SK-N-SH treated with all-trans-retinoic acid at 6 μM for 48 hours (cell line): ENCODE data around the gene DAGLA.

Experiments
- ATAC-seq: fragments of 200-7000 bp; cut with Tn5 transposase; 3 replicates; pipeline ENCODE4 v1.9.1; 2020; ENCODE audit warnings: mild to moderate bottlenecking, moderate library complexity
- ARNTL ChIP-seq: fragments of 450-650 bp; formaldehyde crosslinking; IDR thresholded peaks from 2 replicates; pipeline ENCODE4 v1.5.0; 2020; ENCODE audit warnings: low read depth, mild to moderate bottlenecking, moderate library complexity, borderline replicate concordance
- BACH2 ChIP-seq: fragments of 250-450 bp; sonication (Bioruptor Pico); IDR thresholded peaks from 2 replicates; pipeline ENCODE4 v1.9.0; 2021; ENCODE audit warnings: mild to moderate bottlenecking, borderline replicate concordance
- GLIS3 ChIP-seq: fragments of 250-450 bp; sonication (Bioruptor Pico); IDR thresholded peaks from 2 replicates; pipeline ENCODE4 v1.5.0; 2020; ENCODE audit warnings: mild to moderate bottlenecking, moderate library complexity
- ISL1 ChIP-seq: fragments of 250-450 bp; sonication (Bioruptor Pico); IDR thresholded peaks from 2 replicates; pipeline ENCODE4 v2.1.2; 2022; ENCODE audit warnings: mild to moderate bottlenecking, moderate library complexity
- PPARA ChIP-seq: fragments of 250-450 bp; sonication (Bioruptor Pico); IDR thresholded peaks from 2 replicates; pipeline ENCODE4 v1.5.0; 2020; ENCODE audit warnings: mild to moderate bottlenecking, borderline replicate concordance
- SNAI2 ChIP-seq: fragments of 250-450 bp; sonication (Bioruptor Pico); IDR thresholded peaks from 2 replicates; pipeline ENCODE4 v1.5.0; 2020; ENCODE audit warnings: mild to moderate bottlenecking, moderate library complexity
- TCF4 ChIP-seq: fragments of 250-450 bp; sonication (Bioruptor Pico); IDR thresholded peaks from 2 replicates; pipeline ENCODE4 v1.8.0; 2021; ENCODE audit warnings: mild to moderate bottlenecking, moderate library complexity, borderline replicate concordance
- ZC3H10 ChIP-seq: fragments of 250-450 bp; sonication (Bioruptor Pico); IDR thresholded peaks from 2 replicates; pipeline ENCODE4 v1.5.1; 2021; ENCODE audit warnings: mild to moderate bottlenecking, moderate library complexity
- ZFP3 ChIP-seq: fragments of 250-450 bp; sonication (Bioruptor Pico); IDR thresholded peaks from 2 replicates; pipeline ENCODE4 v1.5.0; 2020; ENCODE audit warnings: mild to moderate bottlenecking, moderate library complexity
- ZNF565 ChIP-seq: fragments of 450-650 bp; formaldehyde crosslinking; conservative IDR thresholded peaks from 2 replicates; pipeline ENCODE4 v1.5.0; 2020; ENCODE audit warnings: low read depth, mild to moderate bottlenecking, moderate library complexity
- ZNF70 ChIP-seq: fragments of 450-650 bp; formaldehyde crosslinking; IDR thresholded peaks from 2 replicates; pipeline ENCODE4 v1.5.0; 2020; ENCODE audit warnings: mild to moderate bottlenecking, moderate library complexity
- ZNF8 ChIP-seq: fragments of 450-650 bp; formaldehyde crosslinking; IDR thresholded peaks from 2 replicates; pipeline ENCODE4 v1.5.0; 2020; ENCODE audit warnings: mild to moderate bottlenecking, moderate library complexity
- TF ChIP-seq, protein P1 (sequence below): fragments of 250-450 bp; sonication (Bioruptor Pico); IDR thresholded peaks from 2 replicates; pipeline ENCODE4 v1.8.0; 2021; ENCODE audit warnings: low read depth, mild to moderate bottlenecking, moderate library complexity, borderline replicate concordance
- TF ChIP-seq, protein P2 (sequence below): fragments of 250-450 bp; sonication (Bioruptor Pico); IDR thresholded peaks from 2 replicates; pipeline ENCODE4 v1.8.0; 2020; ENCODE audit warnings: mild to moderate bottlenecking, moderate library complexity, borderline replicate concordance
- TF ChIP-seq, protein P3 (sequence below): fragments of 250-450 bp; sonication (Bioruptor Pico); IDR thresholded peaks from 2 replicates; pipeline ENCODE4 v1.5.1; 2021; ENCODE audit warnings: mild to moderate bottlenecking, moderate library complexity
- TF ChIP-seq, protein P4 (sequence below): fragments of 250-450 bp; sonication (Bioruptor Pico); IDR thresholded peaks from 2 replicates; pipeline ENCODE4 v1.5.0; 2020; ENCODE audit warnings: mild to moderate bottlenecking, moderate library complexity
- TF ChIP-seq, protein P5 (sequence below): fragments of 250-450 bp; sonication (Bioruptor Pico); IDR thresholded peaks from 2 replicates; pipeline ENCODE4 v1.5.1; 2020; ENCODE audit warnings: low read depth, mild to moderate bottlenecking, moderate library complexity

The DAGLA gene

DNA sequence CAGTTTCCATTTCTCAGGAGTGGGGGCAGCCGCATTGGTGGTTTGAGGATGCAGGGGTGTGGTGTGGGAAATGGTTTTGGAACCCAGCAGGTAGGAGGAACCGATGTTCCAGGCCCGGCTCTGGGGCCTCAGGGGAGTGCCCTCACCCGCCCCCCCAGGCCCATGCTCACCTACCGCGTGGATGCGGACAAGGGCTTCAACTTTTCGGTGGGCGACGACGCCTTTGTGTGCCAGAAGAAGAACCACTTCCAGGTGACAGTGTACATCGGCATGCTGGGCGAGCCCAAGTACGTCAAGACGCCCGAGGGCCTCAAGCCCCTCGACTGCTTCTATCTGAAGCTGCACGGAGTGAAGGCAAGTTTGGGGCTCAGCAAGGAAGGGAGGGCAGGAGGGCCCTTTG lies 93.6 kb downstream of the DAGLA start:
- no peak for ATAC-seq
- no peak for TF ChIP-seq BACH2 (CRISPR knock-in tag)
- TF ChIP-seq ARNTL (CRISPR knock-in tag), result no peak

DNA sequence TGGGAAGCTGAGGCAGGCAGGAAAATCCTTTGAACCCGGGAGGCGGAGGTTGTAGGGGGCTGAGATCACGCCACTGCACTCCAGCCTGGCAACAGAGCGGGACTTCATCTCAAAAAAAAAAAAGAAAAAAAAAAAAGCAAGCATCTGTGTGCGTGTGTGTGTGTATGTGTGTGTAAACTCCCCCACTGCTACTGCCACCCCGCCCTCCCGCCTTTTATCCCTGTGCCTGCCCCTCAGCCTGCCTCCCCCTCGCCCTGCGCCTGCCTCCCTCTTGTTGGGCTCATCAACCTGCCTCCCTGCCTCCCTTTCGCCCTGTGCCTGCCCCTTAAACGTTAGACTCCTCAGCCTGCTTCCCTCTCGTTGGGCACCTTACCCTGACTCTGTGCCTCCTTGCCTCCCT lies 94.2 kb downstream of the DAGLA start:
- no peak for TF ChIP-seq GLIS3 (CRISPR knock-in tag)
- no peak for TF ChIP-seq ZC3H10
- ATAC-seq, result no peak

DNA sequence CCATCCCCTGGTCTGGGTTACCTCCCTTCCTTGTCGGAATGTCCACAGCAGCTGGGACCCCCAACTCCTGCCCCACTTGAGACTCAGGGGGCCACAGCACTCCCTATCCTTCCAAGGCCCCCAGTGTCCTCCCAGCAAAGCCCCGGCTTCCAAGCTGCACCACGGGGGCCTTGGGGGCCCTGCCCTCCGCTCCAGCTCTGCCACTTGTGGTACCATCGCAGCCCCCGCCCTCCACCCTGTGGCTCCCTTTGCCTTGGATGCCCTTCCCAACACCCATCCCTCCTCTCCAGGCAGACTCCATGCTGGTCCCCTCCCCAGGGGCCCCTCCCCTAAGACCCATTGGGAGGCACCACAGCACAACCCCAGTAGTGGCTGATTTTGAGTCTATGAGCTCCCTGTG lies 94.9 kb downstream of the DAGLA start:
- TF ChIP-seq ZNF565 (CRISPR knock-in tag), result no peak
- TF ChIP-seq, protein P1, sequence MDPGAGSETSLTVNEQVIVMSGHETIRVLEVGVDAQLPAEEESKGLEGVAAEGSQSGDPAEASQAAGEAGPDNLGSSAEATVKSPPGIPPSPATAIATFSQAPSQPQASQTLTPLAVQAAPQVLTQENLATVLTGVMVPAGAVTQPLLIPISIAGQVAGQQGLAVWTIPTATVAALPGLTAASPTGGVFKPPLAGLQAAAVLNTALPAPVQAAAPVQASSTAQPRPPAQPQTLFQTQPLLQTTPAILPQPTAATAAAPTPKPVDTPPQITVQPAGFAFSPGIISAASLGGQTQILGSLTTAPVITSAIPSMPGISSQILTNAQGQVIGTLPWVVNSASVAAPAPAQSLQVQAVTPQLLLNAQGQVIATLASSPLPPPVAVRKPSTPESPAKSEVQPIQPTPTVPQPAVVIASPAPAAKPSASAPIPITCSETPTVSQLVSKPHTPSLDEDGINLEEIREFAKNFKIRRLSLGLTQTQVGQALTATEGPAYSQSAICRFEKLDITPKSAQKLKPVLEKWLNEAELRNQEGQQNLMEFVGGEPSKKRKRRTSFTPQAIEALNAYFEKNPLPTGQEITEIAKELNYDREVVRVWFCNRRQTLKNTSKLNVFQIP (CRISPR knock-in tag), result no peak
- no peak for TF ChIP-seq TCF4 (CRISPR knock-in tag)
- no peak for TF ChIP-seq ZFP3
- TF ChIP-seq PPARA, result no peak
- TF ChIP-seq ZNF70, result no peak
- no peak for TF ChIP-seq ARNTL (CRISPR knock-in tag)
- no peak for TF ChIP-seq ZNF8 (CRISPR knock-in tag)
- no peak for TF ChIP-seq GLIS3 (CRISPR knock-in tag)
- TF ChIP-seq, protein P2, sequence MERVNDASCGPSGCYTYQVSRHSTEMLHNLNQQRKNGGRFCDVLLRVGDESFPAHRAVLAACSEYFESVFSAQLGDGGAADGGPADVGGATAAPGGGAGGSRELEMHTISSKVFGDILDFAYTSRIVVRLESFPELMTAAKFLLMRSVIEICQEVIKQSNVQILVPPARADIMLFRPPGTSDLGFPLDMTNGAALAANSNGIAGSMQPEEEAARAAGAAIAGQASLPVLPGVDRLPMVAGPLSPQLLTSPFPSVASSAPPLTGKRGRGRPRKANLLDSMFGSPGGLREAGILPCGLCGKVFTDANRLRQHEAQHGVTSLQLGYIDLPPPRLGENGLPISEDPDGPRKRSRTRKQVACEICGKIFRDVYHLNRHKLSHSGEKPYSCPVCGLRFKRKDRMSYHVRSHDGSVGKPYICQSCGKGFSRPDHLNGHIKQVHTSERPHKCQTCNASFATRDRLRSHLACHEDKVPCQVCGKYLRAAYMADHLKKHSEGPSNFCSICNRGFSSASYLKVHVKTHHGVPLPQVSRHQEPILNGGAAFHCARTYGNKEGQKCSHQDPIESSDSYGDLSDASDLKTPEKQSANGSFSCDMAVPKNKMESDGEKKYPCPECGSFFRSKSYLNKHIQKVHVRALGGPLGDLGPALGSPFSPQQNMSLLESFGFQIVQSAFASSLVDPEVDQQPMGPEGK (CRISPR knock-in tag), result no peak
- TF ChIP-seq ISL1, result no peak

DNA sequence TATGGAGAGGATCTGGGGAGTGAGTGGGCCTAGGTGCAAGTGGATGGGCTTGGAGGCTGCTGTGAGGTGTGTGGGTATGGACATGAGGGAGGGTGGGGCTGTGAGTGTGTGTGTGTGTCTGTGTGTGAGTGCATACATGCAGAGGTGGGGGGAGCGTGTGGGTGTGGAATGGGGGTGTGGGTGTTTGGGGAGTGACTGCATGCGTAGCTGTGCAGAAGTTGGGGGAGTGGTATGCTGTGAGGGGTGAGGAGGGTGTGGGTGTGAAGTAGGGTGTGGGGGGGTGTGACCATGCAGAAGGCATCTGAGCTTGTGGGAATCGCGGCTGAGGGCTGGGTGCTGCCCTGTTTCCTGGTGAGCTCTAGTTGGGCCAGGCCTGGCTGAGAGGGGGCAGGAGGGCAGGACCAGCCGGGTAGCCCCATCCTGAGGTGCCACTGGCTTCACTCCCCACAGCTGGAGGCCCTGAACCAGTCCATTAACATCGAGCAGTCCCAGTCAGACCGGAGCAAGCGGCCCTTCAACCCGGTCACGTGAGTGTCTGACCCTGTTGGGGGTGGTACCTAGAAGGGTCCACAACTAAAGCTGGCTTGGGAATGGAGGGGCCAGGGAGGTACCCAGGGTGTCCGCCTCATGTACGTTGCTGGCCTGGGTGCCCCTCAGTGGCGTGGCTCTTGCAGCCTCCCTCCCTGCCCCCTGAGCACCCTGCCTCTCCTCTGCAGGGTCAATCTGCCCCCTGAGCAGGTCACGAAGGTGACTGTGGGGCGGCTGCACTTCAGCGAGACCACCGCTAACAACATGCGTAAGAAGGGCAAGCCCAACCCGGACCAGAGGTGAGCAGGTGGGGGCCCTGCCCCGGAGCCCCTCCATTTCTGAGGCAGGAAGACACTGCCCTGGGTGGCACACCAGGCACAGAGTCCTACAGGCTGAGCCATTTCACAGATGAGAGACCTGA lies 95.7 kb downstream of the DAGLA start:
- TF ChIP-seq ARNTL (CRISPR knock-in tag) (no peak), SNAI2 (CRISPR knock-in tag) (no peak), ZFP3 (no peak), ZNF70 (no peak)
- TF ChIP-seq, protein P3, sequence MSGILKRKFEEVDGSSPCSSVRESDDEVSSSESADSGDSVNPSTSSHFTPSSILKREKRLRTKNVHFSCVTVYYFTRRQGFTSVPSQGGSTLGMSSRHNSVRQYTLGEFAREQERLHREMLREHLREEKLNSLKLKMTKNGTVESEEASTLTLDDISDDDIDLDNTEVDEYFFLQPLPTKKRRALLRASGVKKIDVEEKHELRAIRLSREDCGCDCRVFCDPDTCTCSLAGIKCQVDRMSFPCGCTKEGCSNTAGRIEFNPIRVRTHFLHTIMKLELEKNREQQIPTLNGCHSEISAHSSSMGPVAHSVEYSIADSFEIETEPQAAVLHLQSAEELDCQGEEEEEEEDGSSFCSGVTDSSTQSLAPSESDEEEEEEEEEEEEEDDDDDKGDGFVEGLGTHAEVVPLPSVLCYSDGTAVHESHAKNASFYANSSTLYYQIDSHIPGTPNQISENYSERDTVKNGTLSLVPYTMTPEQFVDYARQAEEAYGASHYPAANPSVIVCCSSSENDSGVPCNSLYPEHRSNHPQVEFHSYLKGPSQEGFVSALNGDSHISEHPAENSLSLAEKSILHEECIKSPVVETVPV, result no peak
- TF ChIP-seq, protein P4, sequence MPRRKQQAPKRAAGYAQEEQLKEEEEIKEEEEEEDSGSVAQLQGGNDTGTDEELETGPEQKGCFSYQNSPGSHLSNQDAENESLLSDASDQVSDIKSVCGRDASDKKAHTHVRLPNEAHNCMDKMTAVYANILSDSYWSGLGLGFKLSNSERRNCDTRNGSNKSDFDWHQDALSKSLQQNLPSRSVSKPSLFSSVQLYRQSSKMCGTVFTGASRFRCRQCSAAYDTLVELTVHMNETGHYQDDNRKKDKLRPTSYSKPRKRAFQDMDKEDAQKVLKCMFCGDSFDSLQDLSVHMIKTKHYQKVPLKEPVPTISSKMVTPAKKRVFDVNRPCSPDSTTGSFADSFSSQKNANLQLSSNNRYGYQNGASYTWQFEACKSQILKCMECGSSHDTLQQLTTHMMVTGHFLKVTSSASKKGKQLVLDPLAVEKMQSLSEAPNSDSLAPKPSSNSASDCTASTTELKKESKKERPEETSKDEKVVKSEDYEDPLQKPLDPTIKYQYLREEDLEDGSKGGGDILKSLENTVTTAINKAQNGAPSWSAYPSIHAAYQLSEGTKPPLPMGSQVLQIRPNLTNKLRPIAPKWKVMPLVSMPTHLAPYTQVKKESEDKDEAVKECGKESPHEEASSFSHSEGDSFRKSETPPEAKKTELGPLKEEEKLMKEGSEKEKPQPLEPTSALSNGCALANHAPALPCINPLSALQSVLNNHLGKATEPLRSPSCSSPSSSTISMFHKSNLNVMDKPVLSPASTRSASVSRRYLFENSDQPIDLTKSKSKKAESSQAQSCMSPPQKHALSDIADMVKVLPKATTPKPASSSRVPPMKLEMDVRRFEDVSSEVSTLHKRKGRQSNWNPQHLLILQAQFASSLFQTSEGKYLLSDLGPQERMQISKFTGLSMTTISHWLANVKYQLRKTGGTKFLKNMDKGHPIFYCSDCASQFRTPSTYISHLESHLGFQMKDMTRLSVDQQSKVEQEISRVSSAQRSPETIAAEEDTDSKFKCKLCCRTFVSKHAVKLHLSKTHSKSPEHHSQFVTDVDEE (CRISPR knock-in tag), result no peak
- ATAC-seq, result peak; percentile 7; the same call in 2 of the 3 replicates

More for the DNA sequence above, 94.9 kb downstream of the DAGLA start:
- no peak for ATAC-seq

DNA sequence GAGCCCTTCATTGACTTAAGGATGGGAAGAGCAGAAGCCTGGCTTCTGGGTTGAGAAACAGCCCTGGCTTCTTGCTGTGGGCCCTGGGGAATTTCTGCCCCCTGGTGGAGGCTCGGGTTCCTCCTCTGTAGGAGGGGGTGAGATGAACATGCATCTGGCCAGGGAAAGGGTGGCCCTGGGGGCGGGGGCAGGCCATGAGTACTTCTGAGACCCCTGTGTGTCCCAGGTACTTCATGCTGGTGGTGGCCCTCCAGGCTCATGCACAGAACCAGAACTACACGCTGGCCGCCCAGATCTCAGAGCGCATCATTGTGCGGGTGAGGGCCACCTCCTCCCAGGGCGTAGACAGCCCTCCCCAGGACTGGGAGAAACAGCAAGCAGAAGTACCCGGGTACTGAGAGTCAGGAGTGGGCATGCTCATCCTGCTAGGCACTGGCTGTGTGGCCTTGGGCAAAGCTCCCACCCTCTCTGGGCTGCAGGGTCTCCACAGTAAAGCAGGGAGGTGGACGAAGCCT lies 96.4 kb downstream of the DAGLA start:
- ATAC-seq, result peak; percentile 85
- TF ChIP-seq, protein P4 (CRISPR knock-in tag), result no peak
- no peak for TF ChIP-seq ZFP3
- TF ChIP-seq, protein P3, result no peak
- TF ChIP-seq, protein P5, sequence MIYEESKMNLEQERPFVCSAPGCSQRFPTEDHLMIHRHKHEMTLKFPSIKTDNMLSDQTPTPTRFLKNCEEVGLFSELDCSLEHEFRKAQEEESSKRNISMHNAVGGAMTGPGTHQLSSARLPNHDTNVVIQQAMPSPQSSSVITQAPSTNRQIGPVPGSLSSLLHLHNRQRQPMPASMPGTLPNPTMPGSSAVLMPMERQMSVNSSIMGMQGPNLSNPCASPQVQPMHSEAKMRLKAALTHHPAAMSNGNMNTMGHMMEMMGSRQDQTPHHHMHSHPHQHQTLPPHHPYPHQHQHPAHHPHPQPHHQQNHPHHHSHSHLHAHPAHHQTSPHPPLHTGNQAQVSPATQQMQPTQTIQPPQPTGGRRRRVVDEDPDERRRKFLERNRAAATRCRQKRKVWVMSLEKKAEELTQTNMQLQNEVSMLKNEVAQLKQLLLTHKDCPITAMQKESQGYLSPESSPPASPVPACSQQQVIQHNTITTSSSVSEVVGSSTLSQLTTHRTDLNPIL (CRISPR knock-in tag), result no peak
